K562 (cell line): ENCODE data around the gene TRDMT1. TPM values are rescaled to one million over a fixed set of nuclear protein-coding genes. Genes with fewer than 3 reads are reported as not detected.

Experiments
- ATF6 ChIP-seq: sonication (generic); formaldehyde crosslinking; IDR thresholded peaks from 2 replicates; pipeline ENCODE4 v1.4.0; 2020; ENCODE audit warnings: mild to moderate bottlenecking, missing genetic modification reagents
- CREM ChIP-seq: IDR thresholded peaks from 2 replicates; pipeline ENCODE4 v1.6.1; 2014; ENCODE audit warnings: antibody characterized with exemption, low read depth
- GATAD2B ChIP-seq: fragments of 450-650 bp; IDR thresholded peaks from 2 replicates; pipeline ENCODE4 v1.6.1; 2017; ENCODE audit warnings: mild to moderate bottlenecking, borderline replicate concordance
- NFIC ChIP-seq: fragments of 450-650 bp; IDR thresholded peaks from 2 replicates; pipeline ENCODE4 v1.6.1; 2017; ENCODE audit warnings: mild to moderate bottlenecking, inconsistent platforms
- NR1H2 ChIP-seq: sonication (generic); formaldehyde crosslinking; IDR thresholded peaks from 2 replicates; pipeline ENCODE4 v1.4.0; 2020; ENCODE audit warnings: mild to moderate bottlenecking, missing genetic modification reagents
- RB1 ChIP-seq: fragments of 450-650 bp; IDR thresholded peaks from 2 replicates; pipeline ENCODE4 v1.6.1; 2017; ENCODE audit warnings: low read depth, mild to moderate bottlenecking
- RREB1 ChIP-seq: fragments of 250-450 bp; sonication (Bioruptor Pico); IDR thresholded peaks from 2 replicates; pipeline ENCODE4 v1.4.0; 2020
- SRSF7 ChIP-seq: fragments of 200-400 bp; formaldehyde crosslinking; optimal IDR thresholded peaks from 2 replicates; pipeline ENCODE3; 2017; ENCODE audit warnings: mild to moderate bottlenecking, low read depth, low read length
- THAP7 ChIP-seq: fragments of 250-450 bp; sonication (Bioruptor Pico); IDR thresholded peaks from 2 replicates; pipeline ENCODE4 v1.5.0; 2021
- THRAP3 ChIP-seq: fragments of 450-650 bp; IDR thresholded peaks from 2 replicates; pipeline ENCODE4 v1.6.1; 2016; ENCODE audit warnings: mild to moderate bottlenecking, inconsistent platforms, borderline replicate concordance
- TSHZ1 ChIP-seq: fragments of 250-450 bp; sonication (Bioruptor Pico); IDR thresholded peaks from 2 replicates; pipeline ENCODE4 v1.4.0; 2020; ENCODE audit warnings: mild to moderate bottlenecking, moderate library complexity
- ZNF146 ChIP-seq: IDR thresholded peaks from one replicate; pipeline ENCODE4 v1.6.1; 2018; ENCODE audit warnings: missing compliant biosample characterization; ENCODE audit not compliant: unreplicated experiment
- ZNF41 ChIP-seq: fragments of 250-450 bp; sonication (Bioruptor Pico); conservative IDR thresholded peaks from 2 replicates; pipeline ENCODE4 v1.4.0; 2020; ENCODE audit warnings: mild to moderate bottlenecking
- ZNF695 ChIP-seq: fragments of 450-650 bp; formaldehyde crosslinking; IDR thresholded peaks from 2 replicates; pipeline ENCODE4 v1.4.0; 2020; ENCODE audit warnings: mild to moderate bottlenecking, moderate library complexity
- ZNF79 ChIP-seq: fragments of 250-450 bp; sonication (Bioruptor Pico); IDR thresholded peaks from 2 replicates; pipeline ENCODE4 v1.4.0; 2020; ENCODE audit warnings: low read depth, mild to moderate bottlenecking, moderate library complexity
- polyA plus RNA-seq, 8 experiments: library from polyadenylated mRNA; depleted of rRNA in 4 of 8; stranded (reverse) in 5 of 8; unstranded in 3 of 8; fragments of >200 nt; fragmentation: Nextera tagmentation in 2 of 8; fragmentation: Illumina TruSeq in 1 of 8; extraction: Ambion mirVana in 2 of 8; extraction: Trizol in 1 of 8; gene quantifications; 2 replicates each; pipeline versions ENCODE4 v1.2.1 to v1.2.3, GENCODE V29; 2011 to 2014; ENCODE audit warnings: inconsistent platforms in 1 of 8, missing spikeins in 1 of 8
- total RNA-seq, 7 experiments: library from RNA; depleted of rRNA in 6 of 7; stranded (reverse); fragments of >200 nt in 6 of 7; fragmentation: Illumina TruSeq in 2 of 7; extraction: Trizol in 2 of 7; gene quantifications; 2 replicates each; pipeline versions ENCODE4 v1.2.1 to v1.2.3, GENCODE V29; 2011 to 2021; ENCODE audit warnings: low replicate concordance in 1 of 7

Gene TRDMT1
- total and polyA plus RNA-seq, 9 of the 15 experiments (the other 6 are each of a cell fraction or from before 2014, with no cell fraction given): 5.4 to 12.6 (median 9.3) TPM

GRCh38 chr10:17200912-17201793 lies at the start of gene TRDMT1 (continued):
- no peak for TF ChIP-seq THAP7 (CRISPR knock-in tag)
- TF ChIP-seq CREM: peak; percentile 53; the same call in 1 of the 2 replicates
- no peak for TF ChIP-seq TSHZ1 (CRISPR knock-in tag)
- TF ChIP-seq NFIC: peak; percentile 54
- TF ChIP-seq GATAD2B: peak; percentile 94; the same call in 1 of the 2 replicates
- TF ChIP-seq ATF6 (CRISPR knock-in tag): peak; percentile 92; the same call in 1 of the 2 replicates
- TF ChIP-seq ZNF41 (CRISPR knock-in tag): no peak
- no peak; the same call in 1 of the 2 replicates for TF ChIP-seq THRAP3
- TF ChIP-seq ZNF146 (CRISPR knock-in tag): no peak
- TF ChIP-seq RB1: peak; percentile 90
- TF ChIP-seq SRSF7: no peak
- TF ChIP-seq RREB1 (CRISPR knock-in tag): peak; percentile 83; the same call in 1 of the 2 replicates
- no peak for TF ChIP-seq ZNF79 (CRISPR knock-in tag)
- no peak for TF ChIP-seq ZNF695 (CRISPR knock-in tag)
- no peak for TF ChIP-seq NR1H2 (CRISPR knock-in tag)
